K562 (cell line): ENCODE results near the gene ATP5F1D. TPM values are rescaled to one million over a fixed set of nuclear protein-coding genes. Genes with fewer than 3 reads are reported as not detected.

Experiments
- CBFB ChIP-seq: sonication (generic); formaldehyde crosslinking; IDR thresholded peaks from 2 replicates; pipeline ENCODE4 v1.4.0; 2020; ENCODE audit warnings: mild to moderate bottlenecking, missing genetic modification reagents
- MXI1 ChIP-seq: IDR thresholded peaks from 2 replicates; pipeline ENCODE4 v1.6.1; 2011; ENCODE audit warnings: low read depth, mild to moderate bottlenecking, improper control_type of control experiment, low read length
- PPARD ChIP-seq: fragments of 250-450 bp; sonication (Bioruptor Pico); IDR thresholded peaks from 2 replicates; pipeline ENCODE4 v1.8.0; 2022; ENCODE audit warnings: inconsistent platforms, mild to moderate bottlenecking, moderate library complexity
- RBFOX2 ChIP-seq: fragments of 200-400 bp; formaldehyde crosslinking; IDR thresholded peaks from 2 replicates; pipeline ENCODE4 v1.6.1; 2017; ENCODE audit warnings: low read depth, mild to moderate bottlenecking, low read length, moderate library complexity
- TCF7L2 ChIP-seq: fragments of 150-350 bp; IDR thresholded peaks from 2 replicates; pipeline ENCODE4 v1.6.1; 2016; ENCODE audit warnings: low read depth, mild to moderate bottlenecking, low read length, moderate library complexity
- TOE1 ChIP-seq, 2 experiments: fragments of 450-650 bp in 1 of 2; sonication (generic) in 1 of 2; formaldehyde crosslinking in 1 of 2; IDR thresholded peaks; 2 replicates each; pipeline versions ENCODE4 v1.7.1 to v1.8.0; 2016 to 2022; ENCODE audit warnings: borderline replicate concordance in 2 of 2, mild to moderate bottlenecking in 2 of 2, antibody characterized with exemption in 1 of 2, inconsistent platforms in 1 of 2, low read depth in 1 of 2, missing genetic modification reagents in 1 of 2, moderate library complexity in 1 of 2
- U2AF1 ChIP-seq: fragments of 200-400 bp; formaldehyde crosslinking; optimal IDR thresholded peaks from 2 replicates; pipeline ENCODE3; 2017; ENCODE audit warnings: mild to moderate bottlenecking, low read depth, low read length, moderate library complexity
- polyA plus RNA-seq, 8 experiments: library from polyadenylated mRNA; depleted of rRNA in 4 of 8; stranded (reverse) in 5 of 8; unstranded in 3 of 8; fragments of >200 nt; fragmentation: Nextera tagmentation in 2 of 8; fragmentation: Illumina TruSeq in 1 of 8; extraction: Ambion mirVana in 2 of 8; extraction: Trizol in 1 of 8; gene quantifications; 2 replicates each; pipeline versions ENCODE4 v1.2.1 to v1.2.3, GENCODE V29; 2011 to 2014; ENCODE audit warnings: inconsistent platforms in 1 of 8, missing spikeins in 1 of 8
- total RNA-seq, 7 experiments: library from RNA; depleted of rRNA in 6 of 7; stranded (reverse); fragments of >200 nt in 6 of 7; fragmentation: Illumina TruSeq in 2 of 7; extraction: Trizol in 2 of 7; gene quantifications; 2 replicates each; pipeline versions ENCODE4 v1.2.1 to v1.2.3, GENCODE V29; 2011 to 2021; ENCODE audit warnings: low replicate concordance in 1 of 7
- TF ChIP-seq, protein P1 (sequence below): sonication (generic); formaldehyde crosslinking; IDR thresholded peaks from 2 replicates; pipeline ENCODE4 v1.8.0; 2022; ENCODE audit warnings: mild to moderate bottlenecking, missing genetic modification reagents
- TF ChIP-seq, protein P2 (sequence below): fragments of 250-450 bp; sonication (Bioruptor Pico); IDR thresholded peaks from 2 replicates; pipeline ENCODE4 v1.4.0; 2020; ENCODE audit warnings: mild to moderate bottlenecking
- TF ChIP-seq, protein P3 (sequence below), 2 experiments: fragments of 200-800 bp in 1 of 2; sonication (Bioruptor generic) in 1 of 2; sonication (generic) in 1 of 2; formaldehyde crosslinking in 1 of 2; IDR thresholded peaks in 1 of 2; conservative IDR thresholded peaks in 1 of 2; 2 replicates each; pipeline versions ENCODE4 v1.5.0 to v1.6.1; 2016 to 2020; ENCODE audit warnings: missing compliant biosample characterization in 1 of 2, missing genetic modification characterization in 1 of 2, missing genetic modification reagents in 1 of 2
- TF ChIP-seq, protein P4 (sequence below): sonication (generic); formaldehyde crosslinking; IDR thresholded peaks from 2 replicates; pipeline ENCODE4 v1.8.0; 2022; ENCODE audit warnings: mild to moderate bottlenecking, missing genetic modification reagents

The ATP5F1D gene
- total and polyA plus RNA-seq, 9 of the 15 experiments (the other 6 are each of a cell fraction or from before 2014, with no cell fraction given) = 3.9 to 409 (median 36.8) TPM

DNA sequence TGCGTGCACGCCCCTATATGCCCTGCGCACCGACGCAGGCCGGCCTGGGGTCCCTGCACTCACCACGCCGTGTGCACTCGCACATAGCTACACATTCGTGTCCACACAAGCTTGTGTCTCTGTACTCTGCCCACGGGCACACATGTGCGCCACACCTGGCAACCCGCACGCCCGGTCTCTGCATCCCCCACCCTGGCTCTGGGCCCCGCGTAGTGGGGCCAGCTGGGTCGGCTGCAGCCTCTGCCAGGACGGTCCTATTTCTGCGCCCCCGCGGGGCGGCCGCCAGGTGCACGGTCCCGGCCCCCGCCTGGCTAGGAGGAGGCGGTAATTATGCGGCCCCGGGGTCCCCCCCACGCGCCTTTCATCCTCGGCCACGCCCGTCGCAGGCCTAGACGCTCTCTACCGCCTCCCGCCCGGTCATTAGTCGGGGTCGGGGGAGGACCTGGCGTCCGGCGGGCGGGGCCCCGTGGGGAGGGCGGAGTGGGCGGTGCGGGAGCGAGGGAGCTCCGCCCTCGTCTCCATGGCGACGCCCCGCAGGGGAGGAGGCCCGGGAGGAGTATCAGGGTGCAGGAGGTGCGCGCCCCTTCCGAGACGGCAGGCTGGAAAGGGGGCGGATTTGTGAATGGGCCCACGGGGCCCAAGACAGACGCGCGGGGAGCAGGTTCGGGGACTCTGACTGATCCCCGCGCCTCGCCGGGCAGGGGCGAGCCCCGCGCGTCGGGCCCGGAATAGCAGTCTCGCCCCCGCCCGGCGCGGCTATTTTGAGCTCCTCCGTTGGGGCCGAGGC lies 24.8 kb downstream of the ATP5F1D start (continued):
- TF ChIP-seq RBFOX2 (peak; percentile 54), PPARD (CRISPR knock-in tag) (no peak), CBFB (CRISPR knock-in tag) (peak; percentile 82; the same call in 1 of the 2 replicates), TCF7L2 (0 out of 2 replicates have a peak, but pooled peaks have one; percentile 20), MXI1 (no peak), U2AF1 (peak; percentile 37), TOE1 (IDR thresholded peaks at IDR 0.05; ENCODE audit: borderline replicate concordance) (no peak), TOE1 (CRISPR knock-in tag; IDR thresholded peaks at IDR 0.05; ENCODE audit: borderline replicate concordance, low read depth) (0 out of 2 replicates have a peak, but pooled peaks have one; percentile 36)
- TF ChIP-seq, protein P1, sequence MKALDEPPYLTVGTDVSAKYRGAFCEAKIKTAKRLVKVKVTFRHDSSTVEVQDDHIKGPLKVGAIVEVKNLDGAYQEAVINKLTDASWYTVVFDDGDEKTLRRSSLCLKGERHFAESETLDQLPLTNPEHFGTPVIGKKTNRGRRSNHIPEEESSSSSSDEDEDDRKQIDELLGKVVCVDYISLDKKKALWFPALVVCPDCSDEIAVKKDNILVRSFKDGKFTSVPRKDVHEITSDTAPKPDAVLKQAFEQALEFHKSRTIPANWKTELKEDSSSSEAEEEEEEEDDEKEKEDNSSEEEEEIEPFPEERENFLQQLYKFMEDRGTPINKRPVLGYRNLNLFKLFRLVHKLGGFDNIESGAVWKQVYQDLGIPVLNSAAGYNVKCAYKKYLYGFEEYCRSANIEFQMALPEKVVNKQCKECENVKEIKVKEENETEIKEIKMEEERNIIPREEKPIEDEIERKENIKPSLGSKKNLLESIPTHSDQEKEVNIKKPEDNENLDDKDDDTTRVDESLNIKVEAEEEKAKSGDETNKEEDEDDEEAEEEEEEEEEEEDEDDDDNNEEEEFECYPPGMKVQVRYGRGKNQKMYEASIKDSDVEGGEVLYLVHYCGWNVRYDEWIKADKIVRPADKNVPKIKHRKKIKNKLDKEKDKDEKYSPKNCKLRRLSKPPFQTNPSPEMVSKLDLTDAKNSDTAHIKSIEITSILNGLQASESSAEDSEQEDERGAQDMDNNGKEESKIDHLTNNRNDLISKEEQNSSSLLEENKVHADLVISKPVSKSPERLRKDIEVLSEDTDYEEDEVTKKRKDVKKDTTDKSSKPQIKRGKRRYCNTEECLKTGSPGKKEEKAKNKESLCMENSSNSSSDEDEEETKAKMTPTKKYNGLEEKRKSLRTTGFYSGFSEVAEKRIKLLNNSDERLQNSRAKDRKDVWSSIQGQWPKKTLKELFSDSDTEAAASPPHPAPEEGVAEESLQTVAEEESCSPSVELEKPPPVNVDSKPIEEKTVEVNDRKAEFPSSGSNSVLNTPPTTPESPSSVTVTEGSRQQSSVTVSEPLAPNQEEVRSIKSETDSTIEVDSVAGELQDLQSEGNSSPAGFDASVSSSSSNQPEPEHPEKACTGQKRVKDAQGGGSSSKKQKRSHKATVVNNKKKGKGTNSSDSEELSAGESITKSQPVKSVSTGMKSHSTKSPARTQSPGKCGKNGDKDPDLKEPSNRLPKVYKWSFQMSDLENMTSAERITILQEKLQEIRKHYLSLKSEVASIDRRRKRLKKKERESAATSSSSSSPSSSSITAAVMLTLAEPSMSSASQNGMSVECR (CRISPR knock-in tag) = peak; percentile 48; the same call in 1 of the 2 replicates
- TF ChIP-seq, protein P2, sequence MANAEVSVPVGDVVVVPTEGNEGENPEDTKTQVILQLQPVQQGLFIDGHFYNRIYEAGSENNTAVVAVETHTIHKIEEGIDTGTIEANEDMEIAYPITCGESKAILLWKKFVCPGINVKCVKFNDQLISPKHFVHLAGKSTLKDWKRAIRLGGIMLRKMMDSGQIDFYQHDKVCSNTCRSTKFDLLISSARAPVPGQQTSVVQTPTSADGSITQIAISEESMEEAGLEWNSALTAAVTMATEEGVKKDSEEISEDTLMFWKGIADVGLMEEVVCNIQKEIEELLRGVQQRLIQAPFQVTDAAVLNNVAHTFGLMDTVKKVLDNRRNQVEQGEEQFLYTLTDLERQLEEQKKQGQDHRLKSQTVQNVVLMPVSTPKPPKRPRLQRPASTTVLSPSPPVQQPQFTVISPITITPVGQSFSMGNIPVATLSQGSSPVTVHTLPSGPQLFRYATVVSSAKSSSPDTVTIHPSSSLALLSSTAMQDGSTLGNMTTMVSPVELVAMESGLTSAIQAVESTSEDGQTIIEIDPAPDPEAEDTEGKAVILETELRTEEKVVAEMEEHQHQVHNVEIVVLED (CRISPR knock-in tag) = peak; percentile 51
- TF ChIP-seq, protein P3, sequence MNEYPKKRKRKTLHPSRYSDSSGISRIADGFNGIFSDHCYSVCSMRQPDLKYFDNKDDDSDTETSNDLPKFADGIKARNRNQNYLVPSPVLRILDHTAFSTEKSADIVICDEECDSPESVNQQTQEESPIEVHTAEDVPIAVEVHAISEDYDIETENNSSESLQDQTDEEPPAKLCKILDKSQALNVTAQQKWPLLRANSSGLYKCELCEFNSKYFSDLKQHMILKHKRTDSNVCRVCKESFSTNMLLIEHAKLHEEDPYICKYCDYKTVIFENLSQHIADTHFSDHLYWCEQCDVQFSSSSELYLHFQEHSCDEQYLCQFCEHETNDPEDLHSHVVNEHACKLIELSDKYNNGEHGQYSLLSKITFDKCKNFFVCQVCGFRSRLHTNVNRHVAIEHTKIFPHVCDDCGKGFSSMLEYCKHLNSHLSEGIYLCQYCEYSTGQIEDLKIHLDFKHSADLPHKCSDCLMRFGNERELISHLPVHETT (CRISPR knock-in tag; conservative IDR thresholded peaks at IDR 0.05 in 1 of 2, IDR thresholded peaks at IDR 0.05 in 1 of 2) = peak in 1 of 2 experiments; percentile 82; a peak in 2 of 4 replicates
- TF ChIP-seq, protein P4, sequence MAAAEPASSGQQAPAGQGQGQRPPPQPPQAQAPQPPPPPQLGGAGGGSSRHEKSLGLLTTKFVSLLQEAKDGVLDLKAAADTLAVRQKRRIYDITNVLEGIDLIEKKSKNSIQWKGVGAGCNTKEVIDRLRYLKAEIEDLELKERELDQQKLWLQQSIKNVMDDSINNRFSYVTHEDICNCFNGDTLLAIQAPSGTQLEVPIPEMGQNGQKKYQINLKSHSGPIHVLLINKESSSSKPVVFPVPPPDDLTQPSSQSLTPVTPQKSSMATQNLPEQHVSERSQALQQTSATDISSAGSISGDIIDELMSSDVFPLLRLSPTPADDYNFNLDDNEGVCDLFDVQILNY (CRISPR knock-in tag) = 0 out of 2 replicates have a peak, but pooled peaks have one; percentile 67
